Measurements from ENCODE around the gene ABHD17A.

ABHD17A gene

GRCh38 chr19:1832046-1832663 is 53.1 kb downstream of the ABHD17A start:
- DNase-seq: no peak

- no peak for DNase-seq
These were observed 54.3 kb downstream of the ABHD17A start for GRCh38 chr19:1830978-1831377.

GRCh38 chr19:1830568-1830967 is 54.7 kb downstream of the ABHD17A start:
- DNase-seq: no peak

- no peak for DNase-seq
These were observed 55.3 kb downstream of the ABHD17A start for GRCh38 chr19:1829958-1830357.

- no peak for DNase-seq
These were observed 56.7 kb downstream of the ABHD17A start for GRCh38 chr19:1828279-1829238.

GRCh38 chr19:1827566-1828278 is 57.6 kb downstream of the ABHD17A start:
- DNase-seq: no peak

Measured in right forelimb (tissue), 1 donor.